Stimulated activated CD4-positive, alpha-beta T cell treated with anti-CD3 and anti-CD28 coated beads, Interleukin-15, amount 100 ng/mL, for 48 hours (primary cell): Measurements from ENCODE around the gene PFKFB3.

Source experiments
- DNase-seq, 2 donors: peaks; one replicate each; pipeline ENCODE4 v3.0.0-alpha.2; 2020; ENCODE audit warnings: low read depth in 2 of 2

PFKFB3 gene

GRCh38 chr10:6220418-6221191 lies 17.9 kb downstream of the PFKFB3 start:
- DNase-seq, result no peak

GRCh38 chr10:6221192-6221940 lies 18.6 kb downstream of the PFKFB3 start:
- DNase-seq, result no peak

GRCh38 chr10:6221971-6222751 lies 19.4 kb downstream of the PFKFB3 start:
- no peak for DNase-seq

GRCh38 chr10:6222755-6223154 lies 20.0 kb downstream of the PFKFB3 start:
- no peak for DNase-seq

- no peak for DNase-seq
Observed at GRCh38 chr10:6223981-6224380, 21.2 kb downstream of the PFKFB3 start.

GRCh38 chr10:6224781-6225180 lies 22.0 kb downstream of the PFKFB3 start:
- DNase-seq, result no peak

- DNase-seq, result no peak
Observed at GRCh38 chr10:6225263-6225814, 22.6 kb downstream of the PFKFB3 start.

- no peak for DNase-seq
Observed at GRCh38 chr10:6226216-6226615, 23.5 kb downstream of the PFKFB3 start.

GRCh38 chr10:6227346-6227745 lies 24.6 kb downstream of the PFKFB3 start:
- DNase-seq, result no peak

- DNase-seq, result no peak
Observed at GRCh38 chr10:6228010-6228511, 25.3 kb downstream of the PFKFB3 start.

GRCh38 chr10:6228647-6229046 lies 25.9 kb downstream of the PFKFB3 start:
- no peak for DNase-seq

- no peak for DNase-seq
Observed at GRCh38 chr10:6229290-6229689, 26.6 kb downstream of the PFKFB3 start.

GRCh38 chr10:6229746-6230145 lies 27.0 kb downstream of the PFKFB3 start:
- DNase-seq, result no peak

- DNase-seq, result no peak
Observed at GRCh38 chr10:6230315-6230714, 27.6 kb downstream of the PFKFB3 start.

GRCh38 chr10:6231146-6231545 lies 28.4 kb downstream of the PFKFB3 start:
- DNase-seq, result no peak

- DNase-seq, result no peak
Observed at GRCh38 chr10:6231730-6232129, 29.0 kb downstream of the PFKFB3 start.

GRCh38 chr10:6232225-6232807 lies 29.6 kb downstream of the PFKFB3 start:
- DNase-seq, result no peak

- DNase-seq, result no peak
Observed at GRCh38 chr10:6232846-6233724, 30.4 kb downstream of the PFKFB3 start.

- DNase-seq, result no peak
Observed at GRCh38 chr10:6233725-6234277, 31.1 kb downstream of the PFKFB3 start.

- DNase-seq, result no peak
Observed at GRCh38 chr10:6234371-6234770, 31.6 kb downstream of the PFKFB3 start.
